ENCODE results near the gene FAHD1. TPM values are rescaled to one million over a fixed set of nuclear protein-coding genes. Genes with fewer than 3 reads are reported as not detected.

FAHD1 gene
- polyA plus RNA-seq, 3 donors = 7.5 to 24.9 (median 17.3) TPM

DNA sequence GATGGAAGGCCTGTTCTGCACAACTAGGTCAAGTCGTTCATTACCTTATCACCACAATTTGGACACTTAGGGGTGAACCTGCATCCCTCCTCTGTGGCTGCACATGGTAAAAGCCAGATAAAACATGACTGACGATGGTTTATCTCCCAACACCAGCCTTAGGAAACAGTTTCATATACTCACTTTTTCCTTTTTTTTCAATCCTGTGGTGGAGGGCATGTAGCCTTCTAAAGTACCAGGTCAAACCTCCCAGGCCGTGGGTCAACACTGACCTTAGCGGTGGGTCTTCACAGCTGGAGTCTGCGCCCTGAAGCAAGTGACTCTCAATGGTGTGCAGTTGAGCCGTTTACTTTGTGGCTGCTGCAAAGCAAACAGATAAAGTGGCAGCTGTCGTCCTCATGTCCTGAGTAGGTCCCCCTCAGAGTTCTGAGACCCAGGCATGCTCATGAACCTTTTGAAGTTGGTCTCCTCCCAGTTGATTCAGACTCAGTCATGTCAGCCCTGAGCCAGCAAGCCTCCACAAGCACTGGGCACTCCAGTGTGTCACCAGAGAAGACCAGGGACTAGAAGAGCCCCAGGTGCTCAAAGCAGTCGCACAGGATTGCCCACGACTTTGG is 5.9 kb downstream of the FAHD1 start:
- no peak overlapping the region for H3K4me3 Mint-ChIP-seq
- Histone ChIP-seq H3K79me2 (ENCODE audit: insufficient read depth, low read length) (peaks cover 11% of the 10 kb centered on the region), H3K9me3 (replicated peaks in 1 of 2; ENCODE audit: control insufficient read depth in 1 of 2, insufficient read depth in 1 of 2, low read length in 2 of 2) (no peaks in the 10 kb centered on the region), H3K9ac (ENCODE audit: insufficient read depth, low read length, poor library complexity, severe bottlenecking) (no peak overlapping the region), H4K20me1 (ENCODE audit: insufficient read depth, low read length) (peaks cover under 1% of the 10 kb centered on the region), H3K27me3 (ENCODE audit: control insufficient read depth in 2 of 2, insufficient read depth in 2 of 2, low read length in 2 of 2) (no peaks in the 10 kb centered on the region), H3K4me2 (replicated peaks; ENCODE audit: extremely low read depth, low read length, poor library complexity, severe bottlenecking) (no peak overlapping the region), H3K27ac (ENCODE audit: low read depth in 1 of 2, low read length in 2 of 2) (no peak overlapping the region), H3K36me3 (replicated peaks in 1 of 2; ENCODE audit: control insufficient read depth in 1 of 2, insufficient read depth in 2 of 2, low read length in 2 of 2) (peaks cover 0 to 7% of the 10 kb centered on the region in 2 donors), H2AFZ (ENCODE audit: insufficient read depth, low read depth, low read length, poor library complexity, severe bottlenecking) (no peak overlapping the region), H3K4me1 (ENCODE audit: control insufficient read depth in 1 of 2, insufficient read depth in 2 of 2, low read length in 2 of 2) (peaks cover 6 to 14% of the 10 kb centered on the region in 2 donors), H3K4me3 (replicated peaks in 1 of 3; ENCODE audit: low read depth in 2 of 3, low read length in 3 of 3) (no peak overlapping the region)
- DNase-seq = no peak
- H3K9me3 Mint-ChIP-seq = no peaks in the 10 kb centered on the region
- H3K27me3 Mint-ChIP-seq (ENCODE audit: low read depth in 3 of 3) = no peaks in the 10 kb centered on the region
- TF ChIP-seq, protein P1, sequence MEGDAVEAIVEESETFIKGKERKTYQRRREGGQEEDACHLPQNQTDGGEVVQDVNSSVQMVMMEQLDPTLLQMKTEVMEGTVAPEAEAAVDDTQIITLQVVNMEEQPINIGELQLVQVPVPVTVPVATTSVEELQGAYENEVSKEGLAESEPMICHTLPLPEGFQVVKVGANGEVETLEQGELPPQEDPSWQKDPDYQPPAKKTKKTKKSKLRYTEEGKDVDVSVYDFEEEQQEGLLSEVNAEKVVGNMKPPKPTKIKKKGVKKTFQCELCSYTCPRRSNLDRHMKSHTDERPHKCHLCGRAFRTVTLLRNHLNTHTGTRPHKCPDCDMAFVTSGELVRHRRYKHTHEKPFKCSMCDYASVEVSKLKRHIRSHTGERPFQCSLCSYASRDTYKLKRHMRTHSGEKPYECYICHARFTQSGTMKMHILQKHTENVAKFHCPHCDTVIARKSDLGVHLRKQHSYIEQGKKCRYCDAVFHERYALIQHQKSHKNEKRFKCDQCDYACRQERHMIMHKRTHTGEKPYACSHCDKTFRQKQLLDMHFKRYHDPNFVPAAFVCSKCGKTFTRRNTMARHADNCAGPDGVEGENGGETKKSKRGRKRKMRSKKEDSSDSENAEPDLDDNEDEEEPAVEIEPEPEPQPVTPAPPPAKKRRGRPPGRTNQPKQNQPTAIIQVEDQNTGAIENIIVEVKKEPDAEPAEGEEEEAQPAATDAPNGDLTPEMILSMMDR (IDR thresholded peaks at IDR 0.05) = no peak
- intact Hi-C loops (cut with micrococcal nuclease) = no loop called here
- H3K36me3 Mint-ChIP-seq = peaks cover 7 to 13% of the 10 kb centered on the region in 2 donors
- peaks cover 12% of the 10 kb centered on the region for H3K4me1 Mint-ChIP-seq
- H3K27ac Mint-ChIP-seq = peak overlapping the region in 1 of 7 donors; percentile 21
- 80% methylated on average over 5 of the region's 9 CpGs for WGBS (ENCODE audit: insufficient coverage)

DNA sequence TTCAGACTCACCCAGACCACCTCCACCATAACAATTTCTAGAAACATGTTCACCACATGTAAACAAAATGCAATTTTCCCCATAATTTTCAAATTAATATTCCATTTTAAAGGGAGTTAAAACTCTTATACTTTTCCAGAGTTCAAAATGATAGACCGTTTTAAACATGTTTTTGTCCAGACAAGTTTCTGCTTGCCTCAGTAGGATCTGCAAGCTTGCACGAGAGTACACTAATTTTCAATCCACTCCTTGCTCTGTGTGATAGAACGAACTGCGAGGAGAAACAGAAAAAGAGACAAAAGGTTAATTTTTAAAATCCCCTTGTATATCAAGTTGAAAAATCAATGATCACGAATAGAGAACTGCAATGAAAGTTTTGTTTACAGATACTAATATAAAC is 7.1 kb downstream of the FAHD1 start:
- Mint-ChIP-seq H3K27ac (no peak overlapping the region), H3K27me3 (ENCODE audit: low read depth in 3 of 3) (no peaks in the 10 kb centered on the region), H3K9me3 (no peaks in the 10 kb centered on the region), H3K36me3 (peaks cover 7 to 13% of the 10 kb centered on the region in 2 donors), H3K4me3 (no peak overlapping the region), H3K4me1 (peaks cover 3% of the 10 kb centered on the region)
- no CpG with 5 or more reads among the region's 5 CpGs for WGBS (ENCODE audit: insufficient coverage)
- peaks cover 0 to 7% of the 10 kb centered on the region in 2 donors for H3K36me3 ChIP-seq (replicated peaks in 1 of 2; ENCODE audit: control insufficient read depth in 1 of 2, insufficient read depth in 2 of 2, low read length in 2 of 2)
- no peak overlapping the region for H3K27ac ChIP-seq (ENCODE audit: low read depth in 1 of 2, low read length in 2 of 2)
- no peak overlapping the region for H3K4me2 ChIP-seq (replicated peaks; ENCODE audit: extremely low read depth, low read length, poor library complexity, severe bottlenecking)
- intact Hi-C loops (cut with micrococcal nuclease) = no loop called here
- no peaks in the 10 kb centered on the region for H4K20me1 ChIP-seq (ENCODE audit: insufficient read depth, low read length)
- H3K4me1 ChIP-seq (ENCODE audit: control insufficient read depth in 1 of 2, insufficient read depth in 2 of 2, low read length in 2 of 2) = peaks cover under 1 to 4% of the 10 kb centered on the region in 2 donors
- H3K79me2 ChIP-seq (ENCODE audit: insufficient read depth, low read length) = no peaks in the 10 kb centered on the region
- no peak overlapping the region for H3K4me3 ChIP-seq (replicated peaks in 1 of 3; ENCODE audit: low read depth in 2 of 3, low read length in 3 of 3)
- no peak overlapping the region for H2AFZ ChIP-seq (ENCODE audit: insufficient read depth, low read depth, low read length, poor library complexity, severe bottlenecking)
- no peaks in the 10 kb centered on the region for H3K27me3 ChIP-seq (ENCODE audit: control insufficient read depth in 2 of 2, insufficient read depth in 2 of 2, low read length in 2 of 2)
- TF ChIP-seq, protein P1 (IDR thresholded peaks at IDR 0.05) = no peak
- no peak for DNase-seq
- H3K9me3 ChIP-seq (replicated peaks in 1 of 2; ENCODE audit: control insufficient read depth in 1 of 2, insufficient read depth in 1 of 2, low read length in 2 of 2) = no peaks in the 10 kb centered on the region
- no peak overlapping the region for H3K9ac ChIP-seq (ENCODE audit: insufficient read depth, low read length, poor library complexity, severe bottlenecking)

Data from CD14-positive monocyte (primary cell).